ENCODE results near the gene NRDE2.

The NRDE2 gene

GRCh38 chr14:90308561-90308960 is 23.2 kb downstream of the NRDE2 start:
- Histone ChIP-seq H3K9ac (ENCODE audit: low read length) (no peak overlapping the region), H2AFZ (ENCODE audit: low read depth, low read length, severe bottlenecking) (no peak overlapping the region), H3K79me2 (ENCODE audit: insufficient read depth, low read length) (no peaks in the 10 kb centered on the region), H3F3A (ENCODE audit: insufficient read depth) (no peaks in the 10 kb centered on the region), H4K20me1 (ENCODE audit: low read depth, low read length) (no peaks in the 10 kb centered on the region), H3K27me3 (ENCODE audit: low read length) (no peaks in the 10 kb centered on the region), H3K9me2 (replicated peaks; ENCODE audit: insufficient read depth, low read length) (no peaks in the 10 kb centered on the region), H3K4me3 (ENCODE audit: insufficient read depth, low read length, poor library complexity, severe bottlenecking) (no peak overlapping the region), H3K9me3 (ENCODE audit: insufficient read depth, low read length) (no peaks in the 10 kb centered on the region), H3K4me2 (ENCODE audit: low read depth, low read length, poor library complexity, severe bottlenecking) (no peak overlapping the region), H3K27ac (ENCODE audit: low read depth, low read length) (no peak overlapping the region), H3K36me3 (ENCODE audit: low read length) (peaks cover 6% of the 10 kb centered on the region; the same call in 1 of the 2 replicates)
- no peak for TF ChIP-seq CTCF (IDR thresholded peaks at IDR 0.05; ENCODE audit: insufficient read depth, low read length, poor library complexity, severe bottlenecking)
- TF ChIP-seq EZH2phosphoT487 (conservative IDR thresholded peaks at IDR 0.05; ENCODE audit: low read length): no peak

GRCh38 chr14:90305176-90305601 is 26.6 kb downstream of the NRDE2 start:
- Histone ChIP-seq H3K27me3 (ENCODE audit: low read length) (no peaks in the 10 kb centered on the region), H3K9ac (ENCODE audit: low read length) (no peak overlapping the region), H2AFZ (ENCODE audit: low read depth, low read length, severe bottlenecking) (no peak overlapping the region), H3K36me3 (ENCODE audit: low read length) (peaks cover 4% of the 10 kb centered on the region; the same call in 1 of the 2 replicates), H3F3A (ENCODE audit: insufficient read depth) (0 out of 2 replicates have a peak, but pooled peaks cover 6% of the 10 kb centered on the region), H4K20me1 (ENCODE audit: low read depth, low read length) (no peaks in the 10 kb centered on the region), H3K79me2 (ENCODE audit: insufficient read depth, low read length) (no peaks in the 10 kb centered on the region), H3K9me3 (ENCODE audit: insufficient read depth, low read length) (no peaks in the 10 kb centered on the region), H3K4me2 (ENCODE audit: low read depth, low read length, poor library complexity, severe bottlenecking) (no peak overlapping the region), H3K9me2 (replicated peaks; ENCODE audit: insufficient read depth, low read length) (no peaks in the 10 kb centered on the region), H3K27ac (ENCODE audit: low read depth, low read length) (no peak overlapping the region), H3K4me3 (ENCODE audit: insufficient read depth, low read length, poor library complexity, severe bottlenecking) (no peak overlapping the region)
- no peak for TF ChIP-seq CTCF (IDR thresholded peaks at IDR 0.05; ENCODE audit: insufficient read depth, low read length, poor library complexity, severe bottlenecking)

GRCh38 chr14:90304502-90304901 is 27.2 kb downstream of the NRDE2 start:
- 0 out of 2 replicates have a peak, but pooled peaks cover 6% of the 10 kb centered on the region for H3F3A ChIP-seq (ENCODE audit: insufficient read depth)
- H3K79me2 ChIP-seq (ENCODE audit: insufficient read depth, low read length): no peaks in the 10 kb centered on the region
- no peak overlapping the region for H3K9ac ChIP-seq (ENCODE audit: low read length)
- H4K20me1 ChIP-seq (ENCODE audit: low read depth, low read length): no peaks in the 10 kb centered on the region
- H2AFZ ChIP-seq (ENCODE audit: low read depth, low read length, severe bottlenecking): no peak overlapping the region
- no peak overlapping the region for H3K4me3 ChIP-seq (ENCODE audit: insufficient read depth, low read length, poor library complexity, severe bottlenecking)
- TF ChIP-seq CTCF (IDR thresholded peaks at IDR 0.05; ENCODE audit: insufficient read depth, low read length, poor library complexity, severe bottlenecking) (no peak), EZH2phosphoT487 (conservative IDR thresholded peaks at IDR 0.05; ENCODE audit: low read length) (no peak)
- no peak overlapping the region for H3K27ac ChIP-seq (ENCODE audit: low read depth, low read length)
- no peaks in the 10 kb centered on the region for H3K27me3 ChIP-seq (ENCODE audit: low read length)
- H3K36me3 ChIP-seq (ENCODE audit: low read length): peaks cover 4% of the 10 kb centered on the region; the same call in 1 of the 2 replicates
- no peaks in the 10 kb centered on the region for H3K9me2 ChIP-seq (replicated peaks; ENCODE audit: insufficient read depth, low read length)
- H3K4me2 ChIP-seq (ENCODE audit: low read depth, low read length, poor library complexity, severe bottlenecking): no peak overlapping the region
- H3K9me3 ChIP-seq (ENCODE audit: insufficient read depth, low read length): no peaks in the 10 kb centered on the region
